HS-27A (cell line): ENCODE results near the gene BMPER.

Experiments used
- DNase-seq: peaks from one replicate; pipeline ENCODE4 v3.0.0-alpha.2; 2012; ENCODE audit warnings: low read depth, missing footprints

BMPER gene

DNA sequence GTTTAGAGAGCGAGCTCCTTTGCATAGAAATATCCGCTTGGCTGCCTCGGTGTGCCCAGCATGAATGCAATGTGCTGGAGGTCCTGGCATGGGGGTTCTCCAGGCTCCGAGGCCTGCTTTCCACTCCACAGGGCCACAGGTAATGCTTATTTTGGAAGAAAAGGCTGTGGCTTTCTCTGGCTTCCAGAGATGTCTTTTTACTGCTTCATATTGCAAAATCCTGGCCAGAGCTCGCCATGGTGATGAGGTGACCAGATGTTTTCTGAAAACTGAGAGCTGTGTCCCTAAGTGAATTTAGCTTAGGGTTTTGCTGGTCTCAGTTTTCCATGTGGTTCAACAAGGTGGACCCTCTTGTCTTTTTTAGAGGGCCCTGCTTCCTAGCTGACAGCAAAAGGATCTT is 65.2 kb downstream of the BMPER start:
- DNase-seq = no peak

DNA sequence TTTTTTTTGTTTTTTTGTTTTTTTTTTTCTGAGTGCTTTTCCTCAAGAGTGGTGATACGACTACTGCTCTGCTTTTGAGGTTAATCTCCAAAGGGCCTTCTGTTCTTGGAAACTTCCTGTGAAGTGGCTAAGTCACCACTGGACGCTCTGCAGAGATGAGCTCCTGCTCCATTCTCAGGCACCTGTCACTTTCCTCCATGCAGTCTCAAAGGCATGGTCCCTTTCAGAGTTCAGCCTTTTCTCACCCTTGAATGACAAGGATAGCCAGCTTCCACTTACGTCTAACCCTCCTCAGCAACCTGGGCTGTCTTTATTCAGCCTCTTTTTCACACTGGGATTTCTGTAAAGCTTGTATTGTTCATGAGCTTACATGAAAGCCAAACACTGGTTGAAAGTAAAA is 65.8 kb downstream of the BMPER start:
- no peak for DNase-seq

DNA sequence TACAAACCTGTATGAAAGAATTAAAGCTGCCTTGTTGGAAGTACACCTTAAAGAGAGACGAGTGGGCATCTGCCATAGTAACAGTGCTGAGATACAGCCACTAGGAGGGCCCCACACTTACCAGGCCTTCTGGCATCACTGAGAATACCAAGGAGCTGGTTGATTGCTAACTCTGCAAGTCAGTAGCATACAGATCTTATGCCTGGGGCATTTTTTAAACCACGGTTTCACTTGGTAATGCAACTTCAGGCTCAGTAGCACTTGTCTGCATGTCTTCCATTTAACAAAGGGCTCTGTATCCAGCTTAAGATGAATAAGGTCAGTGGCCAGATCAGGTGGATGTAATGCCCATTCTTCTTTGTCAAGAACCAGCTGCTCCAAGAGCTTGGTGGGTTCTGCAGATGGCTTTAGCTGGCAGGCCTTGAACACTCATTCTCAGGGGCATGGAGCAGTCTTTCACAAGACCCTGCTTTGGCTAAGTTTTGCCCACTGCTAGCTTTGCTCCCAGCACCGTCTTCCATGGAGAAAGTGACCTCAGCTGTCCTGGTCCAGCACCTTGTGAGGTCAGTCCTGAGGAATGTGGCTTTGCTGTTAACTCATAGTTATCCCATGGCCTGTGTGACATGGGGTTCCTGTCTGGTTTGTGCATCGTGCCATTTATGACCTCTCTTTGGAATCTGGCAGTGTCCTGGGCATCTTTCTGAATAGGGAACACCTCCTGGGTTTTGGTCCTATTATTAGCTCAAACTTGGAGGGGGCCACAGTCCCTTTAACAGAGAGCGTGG is 68.1 kb downstream of the BMPER start:
- DNase-seq = no peak

DNA sequence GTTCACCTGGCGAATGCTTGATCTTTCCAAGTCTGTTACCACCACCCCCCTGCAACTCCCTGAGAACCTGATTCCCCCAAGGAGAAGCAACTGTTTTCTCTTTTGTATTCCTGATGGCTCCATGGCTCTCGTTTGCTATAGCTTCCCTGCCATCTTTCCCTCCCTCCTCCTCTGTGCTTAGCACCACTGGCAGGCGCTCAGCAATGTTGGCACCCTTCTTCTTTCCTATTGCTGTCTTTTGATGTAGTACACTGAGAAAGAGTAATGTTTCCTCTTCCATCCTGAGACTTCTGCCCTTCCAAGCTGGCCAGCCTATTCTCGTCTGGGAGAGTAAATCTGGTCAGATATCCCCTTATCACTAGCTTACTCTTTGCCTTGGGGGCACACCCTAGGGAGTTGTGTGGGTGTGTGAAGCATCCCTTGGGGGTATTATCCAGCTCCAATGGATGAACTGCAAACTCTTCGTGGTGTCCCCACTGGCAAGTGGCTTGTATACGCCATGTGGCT is 74.0 kb downstream of the BMPER start:
- DNase-seq = no peak

DNA sequence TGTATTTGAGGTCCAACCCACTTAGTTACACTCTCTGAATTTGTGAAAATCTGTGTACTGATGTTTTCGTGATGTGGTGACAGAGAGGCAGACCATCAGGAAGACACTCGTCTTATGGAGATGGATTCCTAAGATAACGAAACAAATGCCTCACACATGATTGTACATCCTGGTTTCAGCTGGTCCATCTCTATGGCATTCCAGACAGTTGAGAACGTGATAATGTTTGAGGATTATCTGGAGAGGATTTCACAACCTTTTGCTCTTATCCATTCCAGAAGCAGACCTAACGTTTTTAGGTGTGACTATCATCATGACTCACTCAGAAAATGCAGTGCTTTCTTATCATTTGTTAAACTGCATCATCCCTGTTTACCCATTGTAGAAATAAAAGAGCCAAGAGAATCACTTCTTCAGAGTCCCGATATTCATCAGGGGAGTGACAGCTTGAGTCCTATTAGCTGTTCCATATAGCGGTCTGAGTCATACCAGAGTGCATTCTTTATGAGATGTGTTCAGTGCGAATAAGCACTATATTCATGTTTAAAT is 74.5 kb downstream of the BMPER start:
- DNase-seq = peak; percentile 86

DNA sequence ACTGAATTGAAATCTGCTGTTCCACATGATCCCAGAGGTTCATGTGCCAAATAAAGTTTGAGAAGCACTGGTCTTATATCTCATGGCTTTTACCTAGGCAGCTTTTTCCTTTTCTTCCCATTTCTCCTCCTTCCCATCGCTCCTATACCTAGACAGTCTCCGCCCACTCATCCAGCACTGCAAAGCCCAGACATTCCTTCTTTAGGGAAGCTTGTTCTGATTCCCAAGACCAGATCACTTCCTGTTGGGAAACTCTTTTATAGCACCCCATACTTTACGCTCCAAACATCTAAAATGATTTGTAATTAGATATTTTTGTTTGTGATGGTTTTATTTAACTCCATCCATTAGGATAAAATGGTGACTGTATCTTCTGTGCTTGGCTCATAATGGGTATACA is 75.9 kb downstream of the BMPER start:
- no peak for DNase-seq

DNA sequence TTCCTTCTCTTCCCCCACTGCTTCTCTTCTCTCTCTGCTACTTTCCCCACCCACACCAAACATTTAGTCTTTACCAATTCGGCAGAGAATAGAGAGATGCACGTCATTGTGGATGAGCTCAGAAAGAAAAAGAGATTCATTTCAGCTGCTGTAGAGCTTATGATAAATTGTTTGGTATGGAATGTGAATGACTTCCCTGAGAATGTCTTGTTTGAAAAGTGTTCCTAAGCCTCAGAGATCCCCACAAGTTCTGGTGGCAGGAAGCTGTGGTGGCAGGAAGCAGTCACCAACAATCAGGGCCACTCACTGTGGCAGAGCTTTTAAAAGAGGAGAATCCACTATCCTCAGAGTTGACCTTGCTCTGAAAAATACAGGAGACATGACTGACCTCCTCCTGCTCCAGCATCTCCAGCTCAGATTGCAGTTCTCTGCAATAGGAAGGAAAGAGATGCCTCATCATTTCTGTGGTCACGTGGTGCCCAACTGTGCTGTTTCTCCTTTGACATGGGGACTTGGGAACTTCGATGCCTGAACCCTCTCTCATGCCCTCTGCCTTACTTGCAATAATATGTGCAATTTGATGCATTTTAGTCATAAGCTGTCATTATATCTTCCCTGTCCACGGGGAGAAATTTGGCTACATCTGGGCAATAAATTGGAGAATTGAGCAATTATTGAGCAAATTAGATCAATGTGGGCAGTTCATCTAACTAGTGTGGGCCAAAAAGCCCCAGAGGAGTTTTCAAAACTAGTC is 76.5 kb downstream of the BMPER start:
- DNase-seq = no peak

DNA sequence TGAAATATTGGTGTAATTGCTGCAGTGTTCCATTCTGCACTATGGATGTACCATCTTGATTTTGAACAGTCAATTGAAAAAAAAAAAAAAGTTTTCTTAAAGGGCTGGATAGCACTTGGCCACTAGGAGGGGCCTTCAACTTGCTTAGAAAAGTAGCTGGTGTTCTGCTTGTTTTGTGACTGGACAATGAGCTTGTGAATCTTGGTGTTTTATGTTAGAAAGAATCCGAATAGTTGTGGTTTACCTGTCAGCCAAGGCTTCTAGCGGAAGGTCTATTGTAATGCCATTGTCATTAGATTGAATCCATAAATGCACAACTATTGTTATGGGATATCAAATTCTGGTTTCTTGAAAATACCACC is 77.1 kb downstream of the BMPER start:
- no peak for DNase-seq

DNA sequence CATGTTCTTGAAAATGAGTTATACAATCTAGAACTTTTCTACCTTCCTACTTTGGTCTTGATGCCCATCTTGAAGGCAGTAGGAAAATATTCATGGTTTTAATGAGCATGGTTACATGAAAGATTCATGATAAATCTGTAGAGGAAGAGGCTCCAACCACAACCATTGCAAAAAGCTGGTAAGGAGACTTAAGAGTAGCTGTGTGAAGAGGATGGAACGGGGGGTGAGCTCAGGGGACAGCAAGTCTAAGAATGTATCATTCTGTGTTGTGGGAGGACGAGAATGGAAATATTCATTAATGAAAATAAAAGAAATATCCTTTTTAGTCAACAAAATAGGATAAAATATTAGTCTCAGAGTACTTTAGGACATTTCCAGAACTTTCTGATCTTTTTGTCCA is 81.1 kb downstream of the BMPER start:
- no peak for DNase-seq

DNA sequence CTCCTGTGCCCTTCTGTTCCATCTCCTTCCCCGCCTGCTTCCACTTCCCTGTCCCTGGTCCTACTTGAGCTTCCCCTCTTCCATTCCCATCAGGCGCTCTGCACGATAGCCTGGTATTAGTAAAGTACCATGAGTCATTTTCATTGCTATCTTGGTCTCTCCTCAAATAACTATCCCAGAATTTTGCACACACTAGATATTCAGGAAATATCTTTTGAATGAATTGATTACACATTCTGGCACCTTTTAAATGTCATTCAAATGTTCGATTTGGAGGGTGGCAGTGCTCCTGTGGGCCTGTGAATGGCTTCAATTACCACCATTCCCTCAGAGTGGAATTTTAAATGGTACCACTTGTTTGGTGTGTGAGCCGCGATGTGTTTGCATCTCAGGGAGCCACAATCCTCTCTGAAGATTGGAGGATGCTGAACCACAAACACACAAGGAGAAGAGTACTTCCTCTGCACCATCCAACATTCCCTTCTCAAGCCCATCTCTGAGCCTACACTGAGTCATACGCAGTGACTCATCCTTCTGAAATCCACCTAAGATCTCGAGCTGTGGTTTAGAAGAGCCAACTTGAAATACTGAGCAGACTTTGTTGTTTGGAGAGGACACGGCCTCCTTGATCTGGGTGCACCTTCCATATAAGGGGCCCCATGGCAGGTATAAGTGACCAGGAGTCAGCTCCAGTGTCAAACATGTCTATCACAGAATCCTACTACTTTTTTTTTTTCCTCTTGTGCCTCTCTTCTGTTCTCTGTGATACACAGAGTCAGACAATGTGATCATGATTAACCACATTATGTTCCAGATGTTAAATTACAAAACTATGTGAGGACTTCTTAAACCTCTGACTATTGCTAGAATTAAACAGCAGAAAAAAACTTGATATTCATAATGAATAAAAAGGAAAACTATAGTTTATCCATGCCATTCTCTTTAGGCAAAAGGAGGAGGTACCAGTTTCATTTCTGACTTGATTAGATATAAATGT is 81.9 kb downstream of the BMPER start:
- DNase-seq = peak; percentile 96

DNA sequence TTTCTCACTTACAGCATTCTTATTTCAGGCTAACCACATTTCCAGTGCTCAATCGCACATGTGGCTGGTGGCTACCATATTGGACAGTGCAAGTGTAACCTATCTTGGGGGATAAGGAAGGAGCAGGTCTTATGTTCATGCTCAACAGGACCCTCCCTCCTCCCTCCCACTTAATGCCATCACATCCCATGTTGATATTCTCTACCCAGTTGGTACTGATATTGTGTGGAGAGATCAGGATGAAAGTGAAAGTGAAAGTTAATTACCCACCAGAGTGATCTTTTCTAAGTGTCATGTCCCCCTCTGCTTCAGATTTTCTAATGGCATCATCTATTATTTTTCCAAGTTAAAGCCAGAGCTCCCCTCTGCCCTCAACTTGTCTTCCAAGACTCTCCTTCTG is 91.6 kb downstream of the BMPER start:
- DNase-seq = no peak

DNA sequence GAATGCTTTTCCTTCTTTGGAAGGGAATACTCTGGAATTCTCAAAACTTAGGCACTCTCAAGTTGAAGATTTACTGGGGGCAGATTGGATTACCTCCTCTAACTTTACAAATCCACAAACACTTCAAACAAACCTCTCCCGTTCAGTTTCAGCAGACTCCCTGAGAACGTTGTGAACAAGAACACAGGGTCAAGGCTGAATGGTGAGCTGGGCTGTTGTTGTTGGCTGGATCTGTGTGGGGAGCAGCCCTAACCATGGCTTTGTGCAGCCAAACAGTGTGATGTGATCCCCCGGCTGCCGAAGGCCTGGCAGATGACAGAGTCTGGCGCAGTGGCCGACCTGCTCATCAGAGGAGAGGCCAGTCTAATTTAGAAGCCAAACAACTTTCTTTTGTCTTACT is 93.1 kb downstream of the BMPER start:
- no peak for DNase-seq

DNA sequence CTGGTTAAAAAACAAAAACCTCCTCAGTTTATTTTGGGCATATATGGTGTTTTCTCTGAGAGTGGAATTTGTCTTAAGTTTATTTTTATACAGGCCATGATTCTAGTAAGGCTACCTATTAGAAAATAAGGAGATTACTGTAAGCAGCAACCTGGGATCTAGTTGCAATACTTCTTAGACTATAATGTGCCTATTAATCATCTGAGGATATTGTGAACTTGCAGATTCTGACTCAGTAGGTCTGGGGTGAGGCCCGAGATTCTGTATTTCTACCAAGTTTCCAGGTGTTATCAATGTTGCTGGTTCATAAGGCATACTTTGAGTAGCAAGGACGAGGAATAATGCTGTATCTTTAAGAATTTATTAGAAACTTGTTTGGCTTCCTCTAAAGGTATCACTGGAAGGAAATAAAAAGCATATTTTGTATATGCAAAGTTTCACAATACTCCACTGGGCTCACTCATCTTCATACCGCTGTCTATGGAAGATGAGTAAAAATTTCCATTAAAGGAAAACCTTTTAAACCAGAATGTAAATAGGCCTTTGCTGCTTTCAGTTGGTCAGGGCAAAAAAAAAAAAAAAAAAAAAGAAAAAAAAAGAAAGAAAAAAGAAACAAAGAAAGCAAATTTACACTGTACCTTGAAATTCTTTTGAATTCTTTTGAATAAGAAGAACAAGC is 105.8 kb downstream of the BMPER start:
- no peak for DNase-seq

DNA sequence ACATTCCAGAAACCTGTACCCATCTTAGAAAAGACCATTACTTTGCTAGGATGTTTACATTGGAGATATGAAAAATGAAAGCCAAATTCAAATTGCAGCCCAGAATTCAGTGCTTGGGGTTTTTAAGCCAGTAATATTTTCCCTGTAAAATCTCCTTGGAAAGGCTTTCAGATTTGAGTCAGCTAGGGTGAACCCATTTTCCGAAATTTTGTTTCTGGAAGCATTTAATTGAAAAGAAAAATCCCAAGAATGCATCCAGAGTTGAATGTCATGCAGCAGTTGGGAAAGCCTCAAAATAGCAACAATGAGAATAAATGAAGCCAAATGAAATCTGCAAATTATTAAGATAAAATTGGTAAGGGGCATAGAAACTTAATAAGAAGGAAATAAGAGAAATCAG is 106.4 kb downstream of the BMPER start:
- no peak for DNase-seq

DNA sequence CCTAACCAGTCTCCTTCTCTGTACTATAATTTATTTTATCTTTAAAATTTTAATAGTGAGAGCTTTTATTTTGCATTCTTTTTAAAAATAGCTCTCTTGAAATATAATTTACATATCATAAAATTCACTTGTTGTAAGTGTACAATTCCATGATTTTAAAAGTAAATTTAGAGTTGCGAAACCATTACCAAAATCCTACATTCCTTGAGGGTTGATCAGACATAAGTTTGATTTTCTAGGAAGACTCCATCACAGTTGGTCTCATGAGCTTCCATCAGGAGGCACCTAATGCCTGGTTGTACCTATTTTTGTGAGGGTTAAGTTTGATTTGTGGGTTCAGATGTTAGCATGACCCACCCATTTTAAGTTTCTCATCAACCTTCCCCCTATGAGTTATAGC is 108.1 kb downstream of the BMPER start:
- no peak for DNase-seq

DNA sequence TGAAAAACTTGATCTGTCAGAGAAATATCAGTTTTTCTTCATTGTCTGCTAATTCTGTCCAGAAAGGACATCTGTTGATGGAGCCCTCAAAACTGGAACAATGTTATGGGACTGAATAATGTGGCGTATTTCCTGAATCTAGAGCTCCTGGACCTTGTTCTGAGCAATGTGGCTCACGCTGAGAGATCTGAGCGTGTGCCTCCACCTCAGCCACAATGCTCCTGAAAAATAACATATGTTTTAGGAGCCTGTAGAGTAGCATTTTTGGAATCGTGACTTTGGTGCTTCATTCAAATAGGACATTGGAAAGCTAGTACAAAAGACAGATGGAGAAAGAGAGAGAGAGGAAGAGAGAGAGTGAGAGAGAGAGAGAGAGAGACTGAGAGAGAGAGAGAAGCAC is 110.3 kb downstream of the BMPER start:
- no peak for DNase-seq

DNA sequence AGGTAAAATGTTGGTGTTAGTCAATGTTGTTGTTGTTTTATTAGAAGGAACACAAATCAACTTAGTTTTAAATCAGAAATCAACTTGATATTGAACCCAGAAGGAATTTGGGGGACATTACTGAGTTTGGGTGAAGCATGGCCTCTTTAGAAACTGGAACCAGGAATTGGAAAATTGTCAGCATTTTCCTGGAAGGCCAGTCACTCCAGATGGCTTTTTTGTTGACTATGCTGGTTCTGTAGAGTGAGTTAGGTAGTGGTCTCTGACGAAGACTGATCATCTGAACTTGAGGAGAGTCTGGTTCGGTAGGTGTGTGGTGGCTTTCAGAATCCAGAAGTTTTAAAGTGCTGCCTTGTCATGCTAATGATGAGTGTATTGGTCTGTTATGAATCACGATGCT is 111.5 kb downstream of the BMPER start:
- no peak for DNase-seq

DNA sequence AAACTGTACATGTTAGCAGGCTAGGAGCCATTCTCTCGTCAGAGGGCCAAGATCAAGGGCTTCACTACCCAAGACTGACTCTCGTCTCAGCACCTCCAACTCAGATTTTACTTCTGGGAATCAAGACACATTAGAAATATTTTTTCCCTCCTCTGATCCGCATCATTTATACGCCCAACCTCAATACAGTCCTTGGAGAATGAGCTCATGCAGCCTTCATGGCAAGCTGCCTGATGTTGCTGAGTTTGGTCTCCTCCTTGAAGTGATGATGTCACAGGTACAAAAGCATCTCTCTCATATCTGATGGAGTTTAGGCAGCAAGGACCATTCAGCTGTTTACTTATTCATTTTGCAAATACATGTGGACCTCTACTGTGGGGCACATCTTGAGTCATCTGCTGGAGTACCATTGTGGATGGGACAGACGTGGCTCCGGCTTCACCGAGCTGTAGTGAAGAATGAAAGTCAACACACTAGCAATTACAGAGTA is 114.0 kb downstream of the BMPER start:
- DNase-seq = no peak

DNA sequence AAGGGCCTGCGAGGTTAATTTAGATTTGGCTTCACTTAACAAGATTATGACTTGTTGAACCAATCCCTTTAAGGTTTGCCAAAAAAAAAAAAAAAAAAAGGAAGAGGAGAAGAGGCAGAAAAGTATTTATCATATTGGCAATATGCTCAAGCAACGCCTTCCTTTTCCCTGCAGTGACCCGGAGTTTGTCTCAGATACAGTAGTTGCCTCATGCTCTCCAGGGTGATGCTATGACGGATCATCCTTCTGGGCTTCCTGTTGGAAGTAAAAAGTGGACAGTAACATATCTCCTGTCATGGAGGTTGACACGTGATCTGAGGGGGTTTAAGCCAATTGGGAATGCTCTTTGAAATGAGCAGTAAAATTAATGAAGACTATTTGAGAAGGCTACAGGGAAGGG is 117.3 kb downstream of the BMPER start:
- no peak for DNase-seq

DNA sequence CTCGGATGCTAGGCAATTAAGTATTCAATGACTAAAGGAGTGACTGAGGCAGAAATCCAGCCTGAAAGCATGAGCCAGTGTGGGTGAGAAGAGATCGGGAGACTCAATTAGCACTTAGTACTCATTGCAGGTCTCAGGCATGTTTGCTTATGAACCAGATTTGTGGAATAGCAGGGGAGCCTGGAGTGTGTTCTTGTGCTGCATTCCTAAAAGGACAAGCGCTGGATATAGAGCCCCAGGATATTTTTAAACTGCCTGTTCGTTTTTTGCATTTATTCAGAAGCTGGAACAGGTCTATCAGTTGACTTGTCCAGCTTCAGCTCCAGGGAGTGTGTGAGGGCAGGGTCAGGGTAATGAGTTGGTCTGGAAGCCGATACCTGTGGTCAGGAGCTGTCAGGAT is 120.3 kb downstream of the BMPER start:
- DNase-seq = no peak

DNA sequence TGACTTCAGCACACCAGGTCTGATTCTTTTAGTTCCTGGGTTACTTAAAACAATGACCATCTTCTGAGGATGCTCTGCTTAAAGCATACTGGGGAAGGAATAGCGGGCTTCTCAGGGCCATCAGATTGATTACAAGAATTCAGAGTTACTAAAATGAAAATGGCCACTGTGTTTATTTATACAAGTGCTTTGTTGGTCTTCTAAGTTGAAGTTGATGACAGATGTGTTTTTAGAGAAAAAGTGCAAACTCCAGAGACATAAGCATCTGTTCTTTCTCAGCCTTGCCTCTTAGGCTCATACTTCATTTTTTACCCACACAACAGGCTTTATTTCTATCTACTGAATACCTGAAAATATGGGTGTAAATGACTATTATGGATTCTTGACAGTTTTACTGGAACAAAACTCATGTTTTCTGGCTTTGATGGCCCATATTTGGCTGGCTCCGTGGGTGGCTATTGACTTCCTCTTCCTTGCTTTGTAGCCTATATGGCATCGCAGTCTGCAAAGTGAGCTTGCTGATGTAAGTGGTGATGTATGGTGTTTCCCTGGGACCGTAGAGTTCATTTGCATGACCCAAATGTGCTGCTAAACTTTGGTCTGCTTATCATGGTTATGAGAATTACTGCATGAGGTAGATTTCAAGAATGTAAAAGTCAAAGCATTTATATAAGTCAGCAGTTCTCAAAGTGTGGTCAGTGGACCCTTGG is 121.3 kb downstream of the BMPER start:
- no peak for DNase-seq
